A549 (cell line): ENCODE measurements around the gene TRAPPC12. TPM values are rescaled to one million over a fixed set of nuclear protein-coding genes. Genes with fewer than 3 reads are reported as not detected.

ENCODE experiments used
- ATAC-seq, 2 experiments: fragments of 200-7000 bp in 1 of 2; fragments of >200 bp in 1 of 2; cut with Nextera tagmentation in 1 of 2; cut with Tn5 transposase in 1 of 2; 3 replicates each; pipeline versions ENCODE4 v1.8.0 to v1.9.1; 2018 to 2020; ENCODE audit warnings: mild to moderate bottlenecking in 1 of 2, moderate library complexity in 1 of 2
- CTCF ChIA-PET: fragments of 300-600 bp; sonication (Branson Sonifier 250); formaldehyde crosslinking; extraction: SDS; loops from one replicate; lab custom pipeline; 2021; ENCODE audit warnings: antibody characterized with exemption, inconsistent platforms; lab: Yijun Ruan, JAX
- POLR2A ChIA-PET: fragments of 350-600 bp; formaldehyde crosslinking; extraction: SDS; loops from one replicate; lab custom pipeline; 2021; ENCODE audit warnings: antibody characterized with exemption, inconsistent platforms; lab: Yijun Ruan, JAX
- DNase-seq, 2 experiments: peaks; one replicate each; pipeline versions ENCODE4 v3.0.0 to v3.0.0-alpha.2; 2011 to 2016; ENCODE audit warnings: low read depth in 1 of 2, low spot score in 1 of 2
- FAIRE-seq: peaks from 2 replicates; lab custom pipeline; 2011; peaks lifted over from hg19 to GRCh38; lab: Jason Lieb, UNC
- H3K27ac ChIP-seq, 2 experiments: fragments of >200 bp; sonication (Bioruptor Twin); formaldehyde crosslinking; 3 replicates each; pipeline ENCODE4 v1.5.1; 2016 to 2017
- H3K4me1 ChIP-seq: fragments of >200 bp; sonication (Bioruptor Twin); formaldehyde crosslinking; 3 replicates; pipeline ENCODE4 v1.6.1; 2016
- H3K4me2 ChIP-seq: fragments of >200 bp; sonication (Bioruptor Twin); formaldehyde crosslinking; 3 replicates; pipeline ENCODE4 v1.6.1; 2016
- H3K4me3 ChIP-seq: fragments of >200 bp; sonication (Bioruptor Twin); formaldehyde crosslinking; 3 replicates; pipeline ENCODE4 v1.5.1; 2016
- H3K9me3 ChIP-seq: fragments of >200 bp; sonication (Bioruptor Twin); formaldehyde crosslinking; 3 replicates; pipeline ENCODE4 v1.6.1; 2016
- BHLHE40 ChIP-seq: IDR thresholded peaks from 2 replicates; pipeline ENCODE4 v1.6.1; 2012; ENCODE audit warnings: low read depth, low read length, inconsistent platforms
- CBX8 ChIP-seq: fragments of 200-600 bp; sonication (generic); IDR thresholded peaks from 2 replicates; pipeline ENCODE4 v1.6.1; 2016
- CHD2 ChIP-seq: fragments of 150-350 bp; IDR thresholded peaks from 2 replicates; pipeline ENCODE4 v1.6.1; 2014; ENCODE audit warnings: low read length; ENCODE audit not compliant: partially characterized antibody
- EHF ChIP-seq: fragments of 250-450 bp; sonication (Bioruptor Pico); IDR thresholded peaks from 2 replicates; pipeline ENCODE4 v1.5.0; 2020; ENCODE audit warnings: mild to moderate bottlenecking
- ELK1 ChIP-seq: fragments of 150-350 bp; IDR thresholded peaks from 2 replicates; pipeline ENCODE4 v1.6.1; 2014; ENCODE audit warnings: low read depth, mild to moderate bottlenecking, low read length
- EP300 ChIP-seq, 2 experiments: fragments of >200 bp; sonication (Bioruptor Twin); formaldehyde crosslinking; IDR thresholded peaks; 2 replicates in 1 of 2; 3 replicates in 1 of 2; pipeline ENCODE4 v1.6.1; 2016 to 2017
- FOXS1 ChIP-seq: fragments of 250-450 bp; sonication (Bioruptor Pico); IDR thresholded peaks from 2 replicates; pipeline ENCODE4 v1.5.0; 2020; ENCODE audit warnings: mild to moderate bottlenecking, moderate library complexity
- JUN ChIP-seq, 2 experiments: fragments of >200 bp; sonication (Bioruptor Twin); formaldehyde crosslinking; IDR thresholded peaks; 2 replicates in 1 of 2; 3 replicates in 1 of 2; pipeline ENCODE4 v1.6.1; 2016 to 2017
- JUNB ChIP-seq: fragments of >200 bp; sonication (Bioruptor Twin); formaldehyde crosslinking; IDR thresholded peaks from 2 replicates; pipeline ENCODE4 v1.6.1; 2016
- MAFK ChIP-seq: fragments of 450-650 bp; IDR thresholded peaks from 2 replicates; pipeline ENCODE4 v1.6.1; 2014; ENCODE audit not compliant: partially characterized antibody
- MAZ ChIP-seq: fragments of 150-350 bp; IDR thresholded peaks from 2 replicates; pipeline ENCODE4 v1.6.1; 2014; ENCODE audit warnings: antibody characterized with exemption, low read depth, low read length, borderline replicate concordance
- PHF8 ChIP-seq: fragments of 200-600 bp; sonication (generic); IDR thresholded peaks from 2 replicates; pipeline ENCODE4 v1.6.1; 2016; ENCODE audit warnings: low read depth, mild to moderate bottlenecking, antibody characterized with exemption, moderate library complexity, borderline replicate concordance
- RAD21 ChIP-seq, 2 experiments: fragments of >200 bp in 1 of 2; sonication (Bioruptor Twin) in 1 of 2; formaldehyde crosslinking in 1 of 2; IDR thresholded peaks in 1 of 2; conservative IDR thresholded peaks in 1 of 2; 2 replicates in 1 of 2; 3 replicates in 1 of 2; pipeline ENCODE4 v1.6.1; 2012 to 2018; ENCODE audit warnings: inconsistent platforms in 1 of 2
- RNF2 ChIP-seq: fragments of 200-600 bp; sonication (generic); IDR thresholded peaks from 2 replicates; pipeline ENCODE4 v1.6.1; 2016; ENCODE audit warnings: low read depth, mild to moderate bottlenecking, antibody characterized with exemption, moderate library complexity, borderline replicate concordance
- SMC3 ChIP-seq: fragments of >200 bp; sonication (Bioruptor Twin); formaldehyde crosslinking; IDR thresholded peaks from 3 replicates; pipeline ENCODE4 v1.6.1; 2018; ENCODE audit warnings: inconsistent platforms
- TP53 ChIP-seq: fragments of 250-450 bp; sonication (Bioruptor Pico); IDR thresholded peaks from 2 replicates; pipeline ENCODE4 v1.5.0; 2021; ENCODE audit warnings: mild to moderate bottlenecking, moderate library complexity
- ZNF302 ChIP-seq: fragments of 250-450 bp; sonication (Bioruptor Pico); IDR thresholded peaks from 2 replicates; pipeline ENCODE4 v1.9.0; 2021; ENCODE audit warnings: inconsistent platforms, mild to moderate bottlenecking, moderate library complexity
- ZSCAN20 ChIP-seq: fragments of 250-450 bp; sonication (Bioruptor Pico); IDR thresholded peaks from 2 replicates; pipeline ENCODE4 v1.8.0; 2022; ENCODE audit warnings: mild to moderate bottlenecking, moderate library complexity
- WGBS: methylation state at CpG from one replicate; pipeline ENCODE4 v1.1.6; 2017; ENCODE audit errors: missing lambda C conversion rate; 5-methylcytosine and 5-hydroxymethylcytosine counted together
- polyA plus RNA-seq, 4 experiments: library from polyadenylated mRNA; depleted of rRNA in 3 of 4; stranded (reverse); fragments of >200 nt; fragmentation: RNase III in 1 of 4; extraction: RNeasy Plus Mini Kit Qiagen cat#74134 plus additional on column Dnase treatment in 1 of 4; gene quantifications; 2 replicates in 3 of 4; 3 replicates in 1 of 4; pipeline ENCODE4 v1.2.3, GENCODE V29; 2011 to 2017
- TF ChIP-seq, protein P1 (sequence below): fragments of >200 bp; sonication (Bioruptor Twin); formaldehyde crosslinking; IDR thresholded peaks from 3 replicates; pipeline ENCODE4 v1.5.1; 2016
- TF ChIP-seq, protein P2 (sequence below): fragments of >200 bp; sonication (Bioruptor Twin); formaldehyde crosslinking; IDR thresholded peaks from 2 replicates; pipeline ENCODE4 v1.6.1; 2016

Gene TRAPPC12
- polyA plus RNA-seq, 2 of the 4 experiments (the other 2 are of a cell fraction): 42.3 to 55.0 TPM

- CTCF ChIA-PET: interaction anchor here (0.5 to 4.1 kb wide), 35 partner anchors 10 to 233 kb away, joined by 3 to 44 read pairs (median 4); partner anchors contain the start of gene TRAPPC12
- no peaks in the 10 kb centered on the region for H3K4me1 ChIP-seq
- POLR2A ChIA-PET: interaction anchor here (1.1 kb wide), 1 partner anchor 44 kb away, joined by 4 read pairs; the partner anchor contains the start of gene TRAPPC12
- no peak for TF ChIP-seq BHLHE40
- TF ChIP-seq JUN (IDR thresholded peaks at IDR 0.05): no peak
- TF ChIP-seq CBX8: no peak
- no peak for TF ChIP-seq CHD2
- TF ChIP-seq SMC3: peak; percentile 60; the same call in 2 of the 3 replicates
- peak; percentile 41 to 51; a peak in 4 of 5 replicates for TF ChIP-seq RAD21 (conservative IDR thresholded peaks at IDR 0.05 in 1 of 2, IDR thresholded peaks at IDR 0.05 in 1 of 2)
- TF ChIP-seq, protein P1, sequence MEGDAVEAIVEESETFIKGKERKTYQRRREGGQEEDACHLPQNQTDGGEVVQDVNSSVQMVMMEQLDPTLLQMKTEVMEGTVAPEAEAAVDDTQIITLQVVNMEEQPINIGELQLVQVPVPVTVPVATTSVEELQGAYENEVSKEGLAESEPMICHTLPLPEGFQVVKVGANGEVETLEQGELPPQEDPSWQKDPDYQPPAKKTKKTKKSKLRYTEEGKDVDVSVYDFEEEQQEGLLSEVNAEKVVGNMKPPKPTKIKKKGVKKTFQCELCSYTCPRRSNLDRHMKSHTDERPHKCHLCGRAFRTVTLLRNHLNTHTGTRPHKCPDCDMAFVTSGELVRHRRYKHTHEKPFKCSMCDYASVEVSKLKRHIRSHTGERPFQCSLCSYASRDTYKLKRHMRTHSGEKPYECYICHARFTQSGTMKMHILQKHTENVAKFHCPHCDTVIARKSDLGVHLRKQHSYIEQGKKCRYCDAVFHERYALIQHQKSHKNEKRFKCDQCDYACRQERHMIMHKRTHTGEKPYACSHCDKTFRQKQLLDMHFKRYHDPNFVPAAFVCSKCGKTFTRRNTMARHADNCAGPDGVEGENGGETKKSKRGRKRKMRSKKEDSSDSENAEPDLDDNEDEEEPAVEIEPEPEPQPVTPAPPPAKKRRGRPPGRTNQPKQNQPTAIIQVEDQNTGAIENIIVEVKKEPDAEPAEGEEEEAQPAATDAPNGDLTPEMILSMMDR: peak; percentile 93
- no peak for TF ChIP-seq ZSCAN20 (CRISPR knock-in tag)
- TF ChIP-seq, all 56 proteins: peak for 3
- peak; percentile 63 to 70 for DNase-seq
- no peak overlapping the region for H3K4me3 ChIP-seq
- H3K4me2 ChIP-seq: no peak overlapping the region
- no peaks in the 10 kb centered on the region for H3K9me3 ChIP-seq
- ATAC-seq: peak; percentile 69 to 91
- H3K27ac ChIP-seq: no peak overlapping the region
- FAIRE-seq: no peak
- WGBS: 56% methylated on average over 19 of the region's 19 CpGs
Measured at GRCh38 chr2:3423492-3424170, 44.1 kb downstream of the TRAPPC12 start.

GRCh38 chr2:3424171-3424795, 44.8 kb downstream of the TRAPPC12 start:
- ATAC-seq: no peak; a peak in 2 of 6 replicates
- no peaks in the 10 kb centered on the region for H3K4me1 ChIP-seq
- no peak for TF ChIP-seq MAFK
- TF ChIP-seq, all 56 proteins: peak for 0
- POLR2A ChIA-PET: interaction anchor here (1.1 kb wide), 1 partner anchor 45 kb away, joined by 4 read pairs; the partner anchor contains the start of gene TRAPPC12
- WGBS: 89% methylated on average over 9 of the region's 9 CpGs
- no peaks in the 10 kb centered on the region for H3K9me3 ChIP-seq
- no peak overlapping the region for H3K4me3 ChIP-seq
- H3K27ac ChIP-seq: no peak overlapping the region
- DNase-seq (no peak), FAIRE-seq (no peak)
- CTCF ChIA-PET: interaction anchor here (0.7 to 4.1 kb wide), 32 partner anchors 10 to 232 kb away, joined by 3 to 44 read pairs (median 5); partner anchors contain the start of genes RNASEH1 and TRAPPC12
- no peak overlapping the region for H3K4me2 ChIP-seq

DNA sequence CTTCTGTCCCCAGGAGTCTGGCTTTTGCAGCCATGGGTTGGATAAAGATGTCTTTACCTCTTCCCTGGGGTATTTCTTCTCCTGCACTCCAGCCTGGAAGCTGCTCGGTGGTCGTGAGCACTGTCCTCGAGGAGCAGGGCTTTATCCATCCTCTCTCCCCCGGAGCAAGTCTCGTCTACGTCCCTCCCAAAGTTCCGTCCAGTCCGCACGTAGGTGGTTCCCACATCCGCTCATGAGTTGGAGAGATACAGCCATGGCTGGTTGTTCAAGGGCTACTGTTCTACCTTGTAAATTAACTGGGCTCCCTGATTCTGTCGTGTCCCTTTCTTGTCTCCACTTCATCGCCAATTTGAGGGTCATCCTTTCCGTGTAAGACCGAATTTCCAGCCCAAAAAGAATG, 47.1 kb downstream of the TRAPPC12 start:
- Histone ChIP-seq H3K4me1 (no peaks in the 10 kb centered on the region), H3K27ac (no peak overlapping the region), H3K9me3 (no peaks in the 10 kb centered on the region), H3K4me2 (no peak overlapping the region), H3K4me3 (no peak overlapping the region)
- ChIA-PET CTCF (interaction anchor here (0.8 to 1.4 kb wide), 4 partner anchors 48 to 1262 kb away, joined by 3 to 4 read pairs (median 3); no protein-coding TSS in a partner anchor), POLR2A (no interaction called here)
- WGBS: 96% methylated on average over 14 of the region's 14 CpGs
- ATAC-seq (no peak), FAIRE-seq (no peak), DNase-seq (no peak)
- TF ChIP-seq MAZ (no peak), ELK1 (no peak), EP300 (IDR thresholded peaks at IDR 0.05) (no peak), RNF2 (no peak), CBX8 (no peak), EHF (CRISPR knock-in tag) (no peak), ZNF302 (CRISPR knock-in tag) (no peak), PHF8 (no peak), JUNB (no peak), FOXS1 (CRISPR knock-in tag) (no peak), BHLHE40 (no peak), TP53 (no peak)
- TF ChIP-seq, protein P2, sequence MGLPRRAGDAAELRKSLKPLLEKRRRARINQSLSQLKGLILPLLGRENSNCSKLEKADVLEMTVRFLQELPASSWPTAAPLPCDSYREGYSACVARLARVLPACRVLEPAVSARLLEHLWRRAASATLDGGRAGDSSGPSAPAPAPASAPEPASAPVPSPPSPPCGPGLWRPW: no peak
